Stimulated activated CD8-positive, alpha-beta memory T cell treated with anti-CD3 and anti-CD28 coated beads, Interleukin-2, amount 100 ng/mL, for 1 hour (primary cell): ENCODE results near the gene MTCH1.

Source experiments
- DNase-seq, 2 donors: peaks; one replicate each; pipeline ENCODE4 v3.0.0-alpha.2; 2020; ENCODE audit warnings: low read depth in 2 of 2

Gene MTCH1

GRCh38 chr6:36970892-36971842 lies 14.8 kb downstream of the MTCH1 start:
- no peak for DNase-seq

DNA sequence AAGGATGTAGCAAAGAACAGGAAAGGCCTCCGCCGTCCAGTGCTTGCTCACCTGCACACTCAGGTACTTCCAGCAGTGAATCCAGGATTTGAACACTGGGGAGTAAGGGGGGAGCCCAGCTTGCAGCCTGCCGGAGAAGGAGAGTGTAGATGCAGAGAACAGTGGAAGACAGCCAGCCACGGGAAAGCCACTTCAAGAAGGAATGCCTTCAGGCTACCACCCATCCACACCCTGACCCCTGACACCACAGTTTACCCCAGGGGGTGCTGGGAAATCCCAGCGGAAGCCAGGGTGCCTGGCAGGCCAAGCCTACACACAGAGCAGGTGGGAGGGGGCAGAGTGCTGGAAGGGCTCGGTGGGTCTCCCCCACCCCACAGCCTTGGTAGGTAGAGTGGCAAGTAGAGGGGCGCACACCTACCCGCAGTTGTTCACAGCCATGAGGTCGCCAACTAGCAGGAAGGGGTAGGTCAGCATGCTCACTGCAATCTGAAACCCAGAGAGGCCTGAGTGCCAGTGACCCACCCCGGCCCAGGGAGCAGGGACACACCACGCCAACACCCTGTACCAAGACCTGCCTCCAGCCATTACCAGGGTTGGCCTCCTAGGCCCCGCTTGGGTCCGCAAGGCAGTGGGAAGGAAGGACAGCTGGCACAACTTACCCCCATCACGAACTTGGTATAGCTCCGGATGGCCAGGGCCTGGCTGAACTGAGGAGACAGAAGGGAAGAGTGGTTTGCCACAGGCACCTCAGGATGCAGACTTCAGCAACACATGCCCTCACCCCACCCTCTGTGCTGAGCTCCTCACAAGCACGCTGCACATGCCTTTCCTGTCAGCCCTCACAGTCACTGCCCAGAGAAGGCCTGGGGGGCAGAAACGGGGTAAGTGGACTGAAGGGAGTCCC lies 15.8 kb downstream of the MTCH1 start:
- no peak for DNase-seq

DNA sequence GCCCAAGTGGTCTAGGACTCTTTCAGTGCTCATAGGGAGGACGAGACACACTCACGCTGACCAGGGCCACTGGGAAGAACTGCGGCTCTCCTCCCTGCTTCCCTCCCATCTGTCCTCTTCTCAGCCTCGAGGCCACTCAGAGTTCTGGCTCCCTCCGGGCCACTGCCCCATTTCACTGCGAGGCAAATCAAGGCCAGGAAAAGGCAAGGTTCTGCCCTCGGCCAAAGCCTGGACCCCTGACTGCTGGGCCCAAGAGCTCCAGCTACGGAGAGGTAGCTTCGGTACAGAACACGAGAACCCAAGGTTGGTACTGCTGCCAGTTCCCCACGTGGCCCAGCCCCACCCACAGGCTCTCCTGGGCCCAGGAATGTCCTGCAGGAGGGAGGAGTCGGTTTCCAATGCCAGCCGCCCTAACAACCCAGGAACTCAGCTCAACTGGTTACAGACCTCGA lies 16.7 kb downstream of the MTCH1 start:
- DNase-seq = no peak

DNA sequence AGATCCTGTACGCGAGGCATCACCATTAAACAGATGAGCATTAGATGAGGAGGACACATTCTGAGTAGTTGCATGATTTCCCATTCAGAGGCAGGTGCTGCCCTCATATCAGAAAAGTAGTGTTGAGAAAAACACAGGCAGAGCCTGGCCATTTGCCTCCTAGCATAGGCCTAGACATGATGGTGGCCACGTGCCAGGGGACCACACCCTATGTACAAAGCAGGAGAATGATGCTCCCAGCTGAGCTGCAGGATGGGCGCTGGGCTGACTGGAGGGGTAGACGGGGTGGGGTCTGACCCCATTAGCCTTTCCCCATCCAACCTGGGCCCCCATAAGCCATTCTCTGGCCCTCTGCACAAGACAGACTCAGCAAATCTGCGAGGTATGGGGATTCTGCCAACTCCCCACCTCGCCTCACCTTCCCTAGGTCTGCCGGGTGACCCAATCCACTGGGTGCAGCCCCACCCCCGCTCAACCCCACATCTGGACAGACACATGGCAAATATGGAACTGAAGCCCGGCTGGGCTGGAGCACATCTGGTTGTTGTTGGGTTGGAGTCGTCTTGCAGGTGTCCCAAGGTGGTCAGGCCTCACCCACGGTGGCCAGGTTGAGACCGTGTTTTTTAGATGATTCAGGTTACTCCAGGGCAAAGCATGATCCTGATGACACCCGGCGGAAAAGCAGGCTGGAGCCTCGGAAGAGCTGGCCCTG lies 17.6 kb downstream of the MTCH1 start:
- no peak for DNase-seq

DNA sequence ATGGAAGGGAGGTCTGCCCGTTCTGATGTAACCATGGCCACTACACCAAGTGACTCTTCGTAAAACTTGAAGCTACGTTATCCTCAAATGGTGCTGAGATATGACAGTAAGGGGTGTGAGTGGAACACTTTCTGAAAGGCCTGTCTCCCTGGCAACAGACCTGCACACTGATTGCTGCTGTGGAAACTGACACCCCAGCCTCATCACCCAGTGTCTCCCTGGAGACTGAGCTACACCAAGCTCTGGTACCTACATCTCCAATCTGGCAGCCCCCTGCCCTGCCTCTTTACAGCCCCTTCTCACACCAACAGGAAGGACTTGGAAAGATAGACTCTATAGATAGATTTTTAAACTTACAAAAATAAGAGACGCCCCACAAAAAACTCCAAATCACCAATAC lies 18.2 kb downstream of the MTCH1 start:
- DNase-seq = no peak

DNA sequence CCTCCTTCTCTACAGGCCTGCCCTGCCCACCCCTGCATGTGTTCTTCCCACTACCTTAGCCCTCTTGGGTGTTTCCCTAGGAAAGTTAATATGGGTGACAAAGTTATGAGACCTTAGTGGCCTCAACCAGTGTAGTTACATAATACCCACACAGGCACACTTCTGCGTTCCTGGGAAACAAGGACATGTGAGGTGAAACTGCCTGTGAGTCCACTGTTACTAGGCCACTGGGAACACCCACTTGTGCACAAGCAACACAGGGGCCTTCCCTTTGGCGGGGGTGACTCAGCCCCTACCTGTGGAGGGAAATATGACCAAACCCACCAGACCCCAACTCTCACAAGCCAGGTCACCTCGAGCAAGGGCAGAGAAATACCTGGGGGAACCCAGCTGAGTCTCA lies 18.7 kb downstream of the MTCH1 start:
- DNase-seq = no peak

GRCh38 chr6:36964908-36965307 lies 21.1 kb downstream of the MTCH1 start:
- no peak for DNase-seq

DNA sequence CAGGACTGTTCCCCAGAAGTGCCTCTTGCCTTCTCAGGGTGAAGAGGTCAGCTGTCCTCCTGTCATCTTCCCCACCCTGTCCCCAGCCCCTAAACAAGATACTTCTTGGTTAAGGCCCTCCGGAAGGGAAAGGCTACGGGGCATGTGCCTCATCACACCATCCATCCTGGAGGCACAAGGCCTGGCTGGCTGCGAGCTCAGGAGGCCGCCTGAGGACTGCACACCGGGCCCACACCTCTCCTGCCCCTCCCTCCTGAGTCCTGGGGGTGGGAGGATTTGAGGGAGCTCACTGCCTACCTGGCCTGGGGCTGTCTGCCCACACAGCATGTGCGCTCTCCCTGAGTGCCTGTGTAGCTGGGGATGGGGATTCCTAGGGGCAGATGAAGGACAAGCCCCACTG lies 21.6 kb downstream of the MTCH1 start:
- no peak for DNase-seq

- DNase-seq = no peak
These were observed 22.3 kb downstream of the MTCH1 start for GRCh38 chr6:36963451-36964290.

GRCh38 chr6:36962874-36963273 lies 23.1 kb downstream of the MTCH1 start:
- peak; percentile 37 to 61 for DNase-seq

DNA sequence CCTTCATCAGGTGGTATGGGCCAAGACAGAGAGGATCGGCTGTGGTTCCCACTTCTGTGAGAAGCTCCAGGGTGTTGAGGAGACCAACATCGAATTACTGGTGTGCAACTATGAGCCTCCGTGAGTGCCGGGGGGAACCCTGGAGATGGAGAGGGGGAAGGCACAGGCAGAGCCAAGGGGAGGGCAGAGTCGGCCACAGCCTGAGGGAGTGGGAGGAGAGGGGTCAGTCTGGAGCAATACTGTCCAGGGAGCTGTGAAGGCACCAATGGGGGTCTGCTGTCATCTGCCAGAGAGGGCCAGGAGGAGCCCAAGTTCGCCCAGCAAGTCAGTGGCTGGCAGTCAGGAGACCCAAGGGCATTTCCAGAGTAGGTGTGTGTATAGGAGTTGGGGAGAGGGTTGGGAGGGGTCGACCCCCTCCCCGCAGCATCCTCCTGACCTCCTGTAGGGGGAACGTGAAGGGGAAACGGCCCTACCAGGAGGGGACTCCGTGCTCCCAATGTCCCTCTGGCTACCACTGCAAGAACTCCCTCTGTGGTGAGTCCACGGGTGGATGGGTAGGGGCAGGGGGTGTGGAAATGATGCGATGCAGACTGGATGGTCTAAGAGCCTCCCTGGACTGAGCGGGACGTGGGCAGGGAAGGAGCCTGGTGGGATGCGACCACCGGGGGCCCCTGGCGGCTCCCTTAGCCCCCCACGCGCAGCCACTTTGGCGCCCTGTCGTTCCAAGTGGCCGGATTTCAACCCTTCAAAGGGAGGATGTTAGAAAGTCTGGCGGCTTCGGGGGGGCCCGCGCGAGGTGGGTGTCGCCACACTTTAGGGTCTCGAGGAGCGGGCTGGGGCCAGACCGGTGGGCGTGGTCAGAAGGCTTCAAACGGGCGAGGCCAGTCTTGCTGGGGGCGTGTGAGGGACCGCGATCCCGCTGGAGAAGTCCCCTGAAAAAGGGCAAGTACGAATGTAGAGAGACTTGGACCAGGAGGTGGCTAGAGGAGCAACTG lies 24.3 kb downstream of the MTCH1 start:
- no peak for DNase-seq

DNA sequence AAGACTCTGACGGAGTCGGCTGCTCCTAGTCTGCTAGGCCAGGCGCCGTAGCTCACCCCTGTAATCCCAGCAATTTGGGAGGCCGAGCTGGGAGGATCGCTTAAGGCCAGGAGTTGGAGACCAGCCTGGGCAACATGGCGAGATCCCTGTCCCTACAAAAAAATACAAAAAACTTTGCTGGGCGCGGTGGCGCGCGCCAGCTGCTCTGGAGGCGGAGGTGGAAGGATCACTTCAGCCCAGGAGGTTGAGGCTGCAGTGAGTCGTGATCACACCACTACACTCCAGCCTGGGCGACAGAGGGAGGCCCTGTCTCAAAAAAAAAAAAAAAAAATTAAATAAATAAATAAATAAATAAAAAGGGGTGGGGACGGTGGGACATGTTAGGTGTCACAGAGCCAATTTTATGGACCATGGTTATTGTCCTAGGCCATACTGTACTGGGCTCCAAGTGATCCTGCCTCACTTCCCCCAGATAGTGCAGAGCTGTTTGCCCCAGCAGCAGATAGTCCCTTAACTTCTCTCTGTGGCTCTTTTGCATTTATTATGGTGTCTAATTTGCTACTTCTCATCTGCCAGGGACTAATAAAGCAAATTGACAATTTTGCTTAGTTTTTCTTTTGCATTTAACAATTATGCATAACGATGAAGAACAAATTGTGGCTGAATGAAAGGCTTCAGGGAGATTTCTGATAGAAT lies 26.3 kb downstream of the MTCH1 start:
- no peak for DNase-seq

DNA sequence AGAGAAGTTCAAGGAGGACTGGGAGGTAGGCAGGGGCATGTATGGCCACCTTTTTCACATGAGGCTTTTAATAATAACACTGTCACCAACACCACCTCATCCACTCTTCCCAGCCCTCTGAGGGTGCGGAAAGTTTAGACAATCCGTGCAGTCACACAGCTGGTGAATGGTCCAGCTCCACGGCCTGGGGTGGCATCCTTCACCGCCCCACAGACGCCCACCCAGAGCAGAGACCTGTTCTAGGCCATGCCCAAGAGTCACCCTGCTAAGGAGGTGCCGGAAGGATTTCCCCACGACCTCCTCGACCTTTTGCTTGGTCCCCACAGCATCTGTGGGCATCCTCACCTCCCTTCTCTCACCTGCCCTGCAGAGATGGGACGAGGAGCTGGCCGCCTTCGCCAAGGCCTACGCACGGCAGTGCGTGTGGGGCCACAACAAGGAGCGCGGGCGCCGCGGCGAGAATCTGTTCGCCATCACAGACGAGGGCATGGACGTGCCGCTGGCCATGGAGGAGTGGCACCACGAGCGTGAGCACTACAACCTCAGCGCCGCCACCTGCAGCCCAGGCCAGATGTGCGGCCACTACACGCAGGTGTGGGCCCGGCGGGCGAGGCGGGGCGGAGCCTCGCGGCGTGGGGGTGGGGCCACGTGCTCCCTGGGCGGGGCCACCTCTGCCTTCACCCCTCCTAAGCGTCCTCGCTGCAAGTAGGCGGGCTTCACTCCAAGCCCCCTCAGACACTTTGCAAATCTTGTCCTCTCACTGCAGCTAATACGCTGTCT lies 27.0 kb downstream of the MTCH1 start:
- no peak for DNase-seq

- DNase-seq = no peak
These were observed 28.2 kb downstream of the MTCH1 start for GRCh38 chr6:36957773-36958271.

- no peak for DNase-seq
These were observed 29.6 kb downstream of the MTCH1 start for GRCh38 chr6:36956446-36956820.

DNA sequence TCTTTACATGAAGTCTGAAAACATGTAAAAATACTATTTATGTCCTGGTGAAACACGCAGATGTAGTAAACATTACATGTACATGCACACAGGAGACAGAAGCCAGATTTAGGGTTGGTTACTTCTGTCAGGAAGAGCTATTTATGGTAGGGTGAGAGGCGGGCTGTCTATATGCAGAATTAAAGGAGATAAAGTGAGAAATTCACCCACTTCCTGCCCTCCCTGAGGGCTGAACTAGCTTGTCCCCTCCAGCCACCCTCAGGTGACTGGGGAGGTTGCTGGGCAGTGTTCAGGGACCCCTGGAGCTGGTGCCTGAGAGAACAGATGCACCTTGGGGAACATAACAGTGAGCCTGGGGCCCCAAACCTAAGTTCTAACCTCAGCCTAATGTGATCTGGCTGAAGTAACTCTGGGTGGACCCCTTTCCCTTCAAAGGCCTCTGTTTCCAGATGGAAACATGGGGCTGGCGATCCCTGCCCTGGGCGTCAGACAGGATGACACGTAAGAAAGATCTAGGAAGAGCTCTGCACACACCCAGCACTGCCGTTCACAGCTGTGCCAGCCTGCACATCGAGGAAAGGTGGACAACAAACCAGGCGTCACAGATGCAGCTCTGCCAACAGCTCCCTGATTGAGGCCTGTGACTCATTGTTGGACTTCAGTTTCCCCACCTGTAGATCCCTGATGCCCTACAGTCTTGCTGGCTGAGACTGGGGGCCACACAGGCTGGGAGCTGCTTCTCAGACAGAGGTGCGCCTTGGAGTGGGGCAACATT lies 30.1 kb downstream of the MTCH1 start:
- DNase-seq = no peak

GRCh38 chr6:36955136-36955535 lies 30.9 kb downstream of the MTCH1 start:
- DNase-seq = no peak
